ENCODE measurements around the gene WARS2.

Gene WARS2

DNA sequence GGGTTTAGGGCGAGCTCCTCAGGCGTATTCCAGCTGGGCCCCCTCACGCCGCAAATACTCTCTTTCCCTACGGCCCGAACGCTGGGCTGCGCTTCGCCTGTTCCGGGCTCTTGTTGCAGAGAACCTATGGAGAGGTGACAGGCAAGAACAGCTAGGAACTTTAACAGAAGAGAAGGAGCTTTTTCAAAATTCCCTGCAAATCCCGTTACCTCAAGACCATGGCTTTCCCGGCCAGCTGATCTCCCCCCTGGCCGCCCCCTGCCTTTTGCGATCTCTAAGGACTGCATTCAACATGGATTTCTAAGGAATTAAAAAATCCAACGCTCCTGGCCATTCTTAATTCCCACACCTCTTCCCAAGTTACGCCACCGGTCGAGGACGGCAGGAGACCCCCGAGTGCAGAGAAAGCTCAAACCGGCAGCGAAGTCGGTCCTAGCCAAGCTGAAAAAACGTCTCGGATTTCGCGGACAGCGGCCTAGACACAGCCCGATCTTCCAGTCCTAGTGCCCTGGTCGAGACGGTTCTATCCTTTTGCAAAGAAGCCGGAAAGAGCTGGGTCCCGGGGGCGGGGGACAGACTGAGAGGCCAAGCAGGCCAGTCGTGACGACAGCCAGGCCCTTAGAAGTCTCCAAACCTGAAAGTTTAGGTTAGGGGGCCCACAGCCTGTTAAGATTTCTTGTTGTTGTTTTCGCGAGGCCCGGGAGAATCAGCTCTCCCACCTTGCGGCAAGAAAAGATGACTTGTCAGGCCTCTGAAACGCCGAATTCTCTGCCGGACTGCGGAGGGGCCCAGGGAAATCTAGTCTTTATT is 151.2 kb downstream of the WARS2 start:
- H3K27ac ChIP-seq, result no peak overlapping the region
- TF ChIP-seq, protein P1, sequence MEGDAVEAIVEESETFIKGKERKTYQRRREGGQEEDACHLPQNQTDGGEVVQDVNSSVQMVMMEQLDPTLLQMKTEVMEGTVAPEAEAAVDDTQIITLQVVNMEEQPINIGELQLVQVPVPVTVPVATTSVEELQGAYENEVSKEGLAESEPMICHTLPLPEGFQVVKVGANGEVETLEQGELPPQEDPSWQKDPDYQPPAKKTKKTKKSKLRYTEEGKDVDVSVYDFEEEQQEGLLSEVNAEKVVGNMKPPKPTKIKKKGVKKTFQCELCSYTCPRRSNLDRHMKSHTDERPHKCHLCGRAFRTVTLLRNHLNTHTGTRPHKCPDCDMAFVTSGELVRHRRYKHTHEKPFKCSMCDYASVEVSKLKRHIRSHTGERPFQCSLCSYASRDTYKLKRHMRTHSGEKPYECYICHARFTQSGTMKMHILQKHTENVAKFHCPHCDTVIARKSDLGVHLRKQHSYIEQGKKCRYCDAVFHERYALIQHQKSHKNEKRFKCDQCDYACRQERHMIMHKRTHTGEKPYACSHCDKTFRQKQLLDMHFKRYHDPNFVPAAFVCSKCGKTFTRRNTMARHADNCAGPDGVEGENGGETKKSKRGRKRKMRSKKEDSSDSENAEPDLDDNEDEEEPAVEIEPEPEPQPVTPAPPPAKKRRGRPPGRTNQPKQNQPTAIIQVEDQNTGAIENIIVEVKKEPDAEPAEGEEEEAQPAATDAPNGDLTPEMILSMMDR (IDR thresholded peaks at IDR 0.05), result no peak
- no peak for TF ChIP-seq ZFX (IDR thresholded peaks at IDR 0.05; ENCODE audit: borderline replicate concordance)

DNA sequence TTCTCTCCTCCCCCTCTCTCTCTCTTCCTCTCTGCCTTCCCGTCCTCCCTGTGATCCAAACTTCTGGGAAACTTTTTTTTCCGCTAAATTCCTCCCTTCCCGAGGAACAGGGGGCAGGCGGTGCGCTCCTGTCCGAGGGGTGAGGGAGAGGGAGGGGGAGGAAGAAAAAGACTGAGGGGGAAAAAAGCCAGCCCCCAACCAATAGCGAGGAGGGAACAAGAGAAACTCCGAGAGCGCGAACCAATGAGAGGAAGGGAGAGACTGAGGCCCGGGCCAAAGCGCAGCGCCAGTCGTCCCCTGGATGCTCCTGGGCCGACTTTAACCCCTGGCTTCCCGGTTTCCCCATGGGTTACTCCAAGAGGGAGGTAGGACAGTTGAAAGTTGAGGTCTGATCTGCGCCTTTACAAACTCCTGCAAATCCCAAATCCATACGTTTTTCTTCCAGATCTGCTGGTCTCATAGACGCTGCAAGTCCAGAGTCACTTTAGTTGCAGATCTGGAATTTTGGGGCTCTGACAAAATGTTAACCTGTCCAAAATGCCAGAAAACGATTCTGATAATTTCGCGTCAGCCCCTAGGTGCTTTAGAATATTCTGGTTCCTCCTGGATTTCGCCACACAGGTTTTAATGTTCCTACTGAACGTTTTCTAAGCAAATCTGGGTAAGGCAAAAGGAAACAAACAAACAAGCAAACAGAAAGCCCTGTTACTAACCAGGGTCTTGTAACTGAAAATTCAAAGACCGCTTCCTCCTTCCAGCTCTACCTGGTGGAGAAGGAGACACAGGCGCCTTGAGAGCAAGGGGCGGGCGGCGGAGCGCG is 152.1 kb downstream of the WARS2 start, which contains the start of gene TBX15:
TBX15 (minus strand) TSS at position 158 of the 820 bp plus-strand sequence. CDS start 548 bp downstream, outside the sequence.
- H3K27ac ChIP-seq, result no peak within 1 kb of the TSS
- TF ChIP-seq, protein P1 (IDR thresholded peaks at IDR 0.05), result no peak
- TF ChIP-seq ZFX (IDR thresholded peaks at IDR 0.05; ENCODE audit: borderline replicate concordance), result no peak

DNA sequence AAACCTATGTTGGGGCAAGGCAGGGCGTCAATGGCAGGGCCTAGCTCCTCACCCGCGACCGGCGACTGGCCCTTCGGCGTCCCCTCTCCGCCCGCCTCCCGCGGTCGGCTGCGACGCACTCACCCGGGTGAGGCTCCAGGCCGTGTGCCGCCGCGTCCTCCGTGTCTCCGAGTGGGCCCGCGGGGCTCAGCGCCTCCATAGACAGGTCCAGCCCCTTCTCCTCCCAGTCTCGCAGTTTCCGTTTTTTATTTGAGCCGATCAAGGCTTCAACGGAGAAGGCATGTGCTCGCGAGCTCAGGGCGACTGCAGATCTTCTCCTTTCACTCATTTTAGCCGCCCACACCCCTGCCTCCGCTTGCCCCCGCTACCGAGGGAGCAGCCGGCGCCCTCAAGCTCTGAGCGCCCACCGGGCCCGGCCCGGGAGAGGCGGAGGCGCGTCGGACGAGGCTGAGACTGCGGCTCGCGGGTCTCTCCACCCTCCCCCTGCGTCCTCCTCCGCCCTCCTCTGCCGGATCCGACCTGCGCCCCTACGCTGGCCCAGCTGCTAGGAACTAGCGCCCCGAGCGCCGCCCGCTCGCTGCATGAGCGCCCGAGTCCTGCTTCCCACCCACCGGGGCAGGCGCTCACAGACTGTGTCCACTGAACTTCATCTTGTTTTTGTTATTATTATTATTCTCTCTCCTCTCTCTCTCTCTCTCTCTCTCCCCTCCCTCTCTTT is 152.8 kb downstream of the WARS2 start:
- no peak overlapping the region for H3K27ac ChIP-seq
- TF ChIP-seq, protein P1 (IDR thresholded peaks at IDR 0.05), result no peak
- no peak for TF ChIP-seq ZFX (IDR thresholded peaks at IDR 0.05; ENCODE audit: borderline replicate concordance)

DNA sequence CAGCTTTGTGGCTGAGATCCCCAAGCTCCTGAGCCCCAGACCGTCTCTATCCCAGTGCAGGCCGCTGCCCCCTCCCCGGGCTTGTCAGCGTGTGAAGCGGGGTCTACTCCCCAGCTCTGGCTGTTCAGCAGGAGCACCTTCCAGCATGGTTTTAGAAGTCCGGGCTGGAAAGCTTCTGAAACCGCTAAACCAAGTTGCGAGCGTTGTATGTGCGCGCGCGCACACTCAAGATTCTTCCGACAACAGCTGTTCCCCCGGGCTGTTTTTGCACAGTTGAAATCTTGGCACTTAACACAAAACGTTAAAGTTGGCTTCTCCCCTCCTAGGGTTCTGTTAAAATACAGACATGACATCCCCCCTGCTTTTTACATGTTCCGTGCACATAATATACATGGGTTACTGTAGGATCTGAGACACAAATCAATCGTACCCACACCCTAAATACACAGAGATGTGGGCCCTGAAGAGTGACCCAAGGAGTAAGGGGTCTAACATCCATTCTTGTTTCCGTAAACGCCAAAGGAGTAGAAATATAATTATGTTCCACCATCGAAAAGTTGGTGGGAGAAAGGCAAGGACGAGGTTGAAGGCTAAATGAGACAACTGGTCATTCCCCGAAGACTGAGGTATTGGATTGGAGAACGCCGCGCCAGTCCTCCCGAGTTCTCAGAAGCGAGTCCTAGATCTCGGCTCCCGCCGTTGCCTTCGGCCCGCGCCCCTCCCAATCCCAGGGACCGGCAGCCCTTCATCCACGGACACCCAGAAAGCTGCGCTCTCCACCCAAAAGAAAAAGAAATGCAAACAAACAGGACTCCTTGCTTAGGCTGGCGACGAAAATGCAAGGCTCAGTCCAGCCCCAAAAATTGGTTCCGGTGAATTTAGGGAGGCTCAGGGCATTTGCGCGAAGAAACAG is 153.6 kb downstream of the WARS2 start:
- TF ChIP-seq, protein P1 (IDR thresholded peaks at IDR 0.05), result no peak
- no peak for TF ChIP-seq ZFX (IDR thresholded peaks at IDR 0.05; ENCODE audit: borderline replicate concordance)
- no peak overlapping the region for H3K27ac ChIP-seq

DNA sequence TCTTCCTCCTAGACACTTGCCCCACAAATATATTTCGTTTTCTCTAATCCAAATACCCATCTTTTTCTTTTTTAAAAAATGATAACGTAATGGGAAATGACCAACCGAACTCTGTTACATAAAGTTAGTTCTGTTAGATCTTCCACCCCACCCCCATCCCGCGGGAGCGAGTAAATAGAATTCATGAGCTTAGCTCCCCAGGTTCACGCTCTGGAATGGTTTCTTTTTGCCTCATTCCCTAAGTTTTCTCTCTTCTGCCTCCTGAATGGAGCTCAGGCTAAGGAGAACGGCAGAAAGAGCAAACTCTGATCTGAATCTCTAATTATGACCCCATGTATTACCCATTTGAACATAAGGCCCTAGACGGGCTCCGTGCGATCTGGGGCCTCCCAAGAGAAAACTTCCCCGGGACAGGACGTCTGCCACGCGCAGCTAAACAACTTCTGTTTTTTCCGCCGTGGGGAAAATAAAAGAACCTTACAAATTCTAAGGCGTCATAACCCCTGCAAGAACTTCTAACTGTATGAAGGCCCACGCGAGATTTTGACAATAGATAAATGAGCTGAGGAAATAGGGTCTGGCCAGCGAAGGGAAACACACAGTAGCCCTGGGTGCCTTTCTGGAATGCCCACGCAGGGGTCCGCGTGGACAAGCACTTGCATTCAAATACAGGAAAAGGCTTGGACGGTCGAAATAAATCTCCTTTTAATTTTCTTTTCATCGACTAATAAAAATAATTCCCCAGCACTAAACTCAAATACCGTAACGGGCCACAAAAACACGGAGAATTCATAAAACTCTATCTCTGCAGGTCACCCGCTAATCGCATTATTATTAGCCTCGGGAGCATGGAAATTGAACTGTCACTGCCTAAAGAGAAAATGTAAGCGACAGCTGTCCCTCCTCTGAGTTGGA is 154.6 kb downstream of the WARS2 start:
- TF ChIP-seq, protein P1 (IDR thresholded peaks at IDR 0.05), result no peak
- no peak for TF ChIP-seq ZFX (IDR thresholded peaks at IDR 0.05; ENCODE audit: borderline replicate concordance)
- H3K27ac ChIP-seq, result no peak overlapping the region
